Measurements from ENCODE around the gene PAQR4.

- no peak for TF ChIP-seq POLR2AphosphoS5 (IDR thresholded peaks at IDR 0.05)
- no peak for TF ChIP-seq CTCF (IDR thresholded peaks at IDR 0.05)
- TF ChIP-seq EP300 (IDR thresholded peaks at IDR 0.05): no peak
- TF ChIP-seq POLR2A (IDR thresholded peaks at IDR 0.05): no peak
These were observed 3.0 kb downstream of the PAQR4 start for GRCh38 chr16:2971985-2972784.

Data from gastroesophageal sphincter (tissue), 3 donors.